HepG2 (cell line): Measurements from ENCODE around the gene PDPR. TPM values are rescaled to one million over a fixed set of nuclear protein-coding genes. Genes with fewer than 3 reads are reported as not detected.

ENCODE experiments used
- CHD2 ChIP-seq: IDR thresholded peaks from 2 replicates; pipeline ENCODE4 v1.6.1; 2011; ENCODE audit warnings: low read depth, low read length, improper control_type of control experiment
- FOXC1 ChIP-seq: sonication (generic); formaldehyde crosslinking; IDR thresholded peaks from 2 replicates; pipeline ENCODE4 v1.8.0; 2022; ENCODE audit warnings: mild to moderate bottlenecking, missing genetic modification reagents, borderline replicate concordance
- GTF2F1 ChIP-seq: fragments of 150-350 bp; IDR thresholded peaks from 2 replicates; pipeline ENCODE4 v1.6.1; 2014; ENCODE audit warnings: low read length
- KAT7 ChIP-seq: IDR thresholded peaks from 2 replicates; pipeline ENCODE4 v1.6.1; 2018; ENCODE audit warnings: borderline replicate concordance, missing compliant biosample characterization
- KLF15 ChIP-seq: sonication (generic); formaldehyde crosslinking; IDR thresholded peaks from 2 replicates; pipeline ENCODE4 v1.8.1; 2023; ENCODE audit warnings: borderline replicate concordance, mild to moderate bottlenecking, inconsistent platforms, missing genetic modification reagents, mixed read lengths
- PCBP1 ChIP-seq: fragments of 200-400 bp; formaldehyde crosslinking; IDR thresholded peaks from 2 replicates; pipeline ENCODE4 v1.6.1; 2017; ENCODE audit warnings: mild to moderate bottlenecking, low read depth, low read length, borderline replicate concordance
- POGZ ChIP-seq: sonication (generic); formaldehyde crosslinking; IDR thresholded peaks from 2 replicates; pipeline ENCODE4 v1.4.0; 2020; ENCODE audit warnings: mild to moderate bottlenecking, missing genetic modification reagents
- RXRA ChIP-seq: sonication (generic); formaldehyde crosslinking; IDR thresholded peaks from 2 replicates; pipeline ENCODE4 v1.5.1; 2020; ENCODE audit warnings: missing genetic modification reagents
- SIX4 ChIP-seq: sonication (generic); formaldehyde crosslinking; IDR thresholded peaks from 2 replicates; pipeline ENCODE4 v1.4.0; 2020; ENCODE audit warnings: missing genetic modification reagents
- SP140L ChIP-seq: sonication (generic); formaldehyde crosslinking; IDR thresholded peaks from 2 replicates; pipeline ENCODE4 v1.4.0; 2020; ENCODE audit warnings: missing genetic modification reagents, borderline replicate concordance
- TAF15 ChIP-seq: fragments of 200-400 bp; formaldehyde crosslinking; IDR thresholded peaks from one replicate; pipeline ENCODE4 v1.6.1; 2018; ENCODE audit warnings: mild to moderate bottlenecking, low read depth, low read length; ENCODE audit not compliant: poor library complexity, severe bottlenecking
- ZNF121 ChIP-seq: sonication (generic); formaldehyde crosslinking; IDR thresholded peaks from 2 replicates; pipeline ENCODE4 v1.5.0; 2020; ENCODE audit warnings: mild to moderate bottlenecking, missing genetic modification reagents
- ZNF331 ChIP-seq: sonication (generic); formaldehyde crosslinking; IDR thresholded peaks from 2 replicates; pipeline ENCODE4 v1.4.0; 2020; ENCODE audit warnings: missing genetic modification reagents
- ZNF460 ChIP-seq: sonication (generic); formaldehyde crosslinking; IDR thresholded peaks from 2 replicates; pipeline ENCODE4 v1.5.1; 2020; ENCODE audit warnings: missing genetic modification reagents, mild to moderate bottlenecking, borderline replicate concordance
- ZNF75D ChIP-seq: sonication (generic); formaldehyde crosslinking; IDR thresholded peaks from 2 replicates; pipeline ENCODE4 v1.8.1; 2023; ENCODE audit warnings: missing genetic modification reagents, mild to moderate bottlenecking, borderline replicate concordance
- ZNF768 ChIP-seq: sonication (generic); formaldehyde crosslinking; IDR thresholded peaks from 2 replicates; pipeline ENCODE4 v1.4.0; 2020; ENCODE audit warnings: missing genetic modification reagents
- ZNF800 ChIP-seq: sonication (generic); formaldehyde crosslinking; IDR thresholded peaks from 2 replicates; pipeline ENCODE4 v1.4.0; 2020; ENCODE audit warnings: missing genetic modification reagents
- ZNF83 ChIP-seq: sonication (generic); formaldehyde crosslinking; IDR thresholded peaks from 2 replicates; pipeline ENCODE4 v1.4.0; 2020; ENCODE audit warnings: missing genetic modification reagents, mild to moderate bottlenecking, borderline replicate concordance
- ZNF883 ChIP-seq: sonication (generic); formaldehyde crosslinking; IDR thresholded peaks from 2 replicates; pipeline ENCODE4 v1.5.1; 2020; ENCODE audit warnings: mild to moderate bottlenecking, missing genetic modification reagents; ENCODE audit errors: not compliant biosample characterization
- ZSCAN29 ChIP-seq: sonication (generic); formaldehyde crosslinking; conservative IDR thresholded peaks from 2 replicates; pipeline ENCODE4 v1.4.0; 2020; ENCODE audit warnings: mild to moderate bottlenecking, missing genetic modification reagents
- ZSCAN30 ChIP-seq: sonication (generic); formaldehyde crosslinking; IDR thresholded peaks from 2 replicates; pipeline ENCODE4 v1.5.0; 2020; ENCODE audit warnings: mild to moderate bottlenecking, missing genetic modification reagents
- polyA plus RNA-seq, 8 experiments: library from polyadenylated mRNA; depleted of rRNA in 3 of 8; stranded (reverse) in 7 of 8; unstranded in 1 of 8; fragments of >200 nt; fragmentation: Illumina TruSeq in 4 of 8; extraction: Trizol in 4 of 8; gene quantifications; 2 replicates each; pipeline versions ENCODE4 v1.2.1 to v1.2.3, GENCODE V29; 2011 to 2016; ENCODE audit warnings: low read depth in 4 of 8, missing spikeins in 1 of 8, mixed read lengths in 1 of 8; ENCODE audit not compliant: insufficient read depth in 1 of 8
- total RNA-seq, 5 experiments: library from RNA; depleted of rRNA; stranded (reverse); fragments of >200 nt; fragmentation: Illumina TruSeq; extraction: Trizol; gene quantifications; 2 replicates each; pipeline ENCODE4 v1.2.3, GENCODE V29; 2016; ENCODE audit warnings: low read depth in 1 of 5
- TF ChIP-seq, protein P1 (sequence below): sonication (generic); formaldehyde crosslinking; conservative IDR thresholded peaks from 2 replicates; pipeline ENCODE4 v1.4.0; 2020; ENCODE audit warnings: missing genetic modification reagents
- TF ChIP-seq, protein P2 (sequence below): sonication (generic); formaldehyde crosslinking; IDR thresholded peaks from 2 replicates; pipeline ENCODE4 v1.4.0; 2020; ENCODE audit warnings: mild to moderate bottlenecking, missing genetic modification reagents
- TF ChIP-seq, protein P3 (sequence below): sonication (generic); formaldehyde crosslinking; IDR thresholded peaks from 2 replicates; pipeline ENCODE4 v1.5.1; 2020; ENCODE audit warnings: mild to moderate bottlenecking, missing genetic modification reagents, borderline replicate concordance

The PDPR gene
- total and polyA plus RNA-seq, 2 of the 13 experiments (the other 11 are each of a cell fraction or from before 2014, with no cell fraction given): 19.5 to 29.9 TPM

DNA sequence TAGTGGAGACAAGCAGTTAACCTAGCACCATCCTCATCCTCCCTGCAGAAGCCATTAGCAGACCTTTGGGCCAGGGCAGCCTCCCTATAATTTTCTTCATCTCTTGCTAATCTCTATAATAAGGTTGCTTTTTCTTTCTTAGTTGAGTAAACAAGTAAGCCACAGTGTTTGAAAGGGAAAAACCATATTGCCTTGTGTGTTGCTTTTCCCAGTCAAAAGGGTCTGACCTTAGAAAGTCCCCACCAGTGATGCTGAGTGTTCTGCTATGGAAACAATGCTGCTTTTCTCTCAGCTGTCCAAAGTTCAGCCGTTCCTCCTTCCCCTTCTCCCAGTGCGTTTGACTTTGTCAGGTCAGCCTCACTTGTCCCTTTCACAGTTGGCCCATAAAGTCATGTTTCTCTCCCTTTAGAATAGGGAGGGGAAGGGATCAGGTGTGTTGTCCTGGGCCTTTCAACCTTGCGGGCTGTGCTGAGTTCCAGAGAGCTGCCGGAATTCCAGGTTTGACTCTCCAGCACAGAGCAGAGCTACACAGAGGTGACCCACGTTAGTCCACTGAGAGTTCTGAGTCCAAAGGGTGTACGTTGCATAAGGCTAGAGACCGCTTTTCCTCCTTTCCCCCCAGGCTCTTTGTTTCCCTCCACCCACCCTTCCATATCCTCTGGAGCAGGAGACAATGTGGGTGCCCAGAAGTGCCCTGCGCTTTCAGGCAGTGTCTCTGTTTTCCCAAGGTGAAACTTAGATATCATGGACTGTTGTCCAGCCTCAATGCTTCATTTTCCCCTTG lies 43.5 kb downstream of the PDPR start (continued):
- no peak for TF ChIP-seq ZNF460 (CRISPR knock-in tag)
- TF ChIP-seq, protein P1, sequence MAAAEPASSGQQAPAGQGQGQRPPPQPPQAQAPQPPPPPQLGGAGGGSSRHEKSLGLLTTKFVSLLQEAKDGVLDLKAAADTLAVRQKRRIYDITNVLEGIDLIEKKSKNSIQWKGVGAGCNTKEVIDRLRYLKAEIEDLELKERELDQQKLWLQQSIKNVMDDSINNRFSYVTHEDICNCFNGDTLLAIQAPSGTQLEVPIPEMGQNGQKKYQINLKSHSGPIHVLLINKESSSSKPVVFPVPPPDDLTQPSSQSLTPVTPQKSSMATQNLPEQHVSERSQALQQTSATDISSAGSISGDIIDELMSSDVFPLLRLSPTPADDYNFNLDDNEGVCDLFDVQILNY (CRISPR knock-in tag): peak; percentile 52; the same call in 1 of the 2 replicates
- no peak for TF ChIP-seq ZNF883
- TF ChIP-seq ZNF800: no peak
- no peak for TF ChIP-seq SP140L (CRISPR knock-in tag)
- TF ChIP-seq, protein P2, sequence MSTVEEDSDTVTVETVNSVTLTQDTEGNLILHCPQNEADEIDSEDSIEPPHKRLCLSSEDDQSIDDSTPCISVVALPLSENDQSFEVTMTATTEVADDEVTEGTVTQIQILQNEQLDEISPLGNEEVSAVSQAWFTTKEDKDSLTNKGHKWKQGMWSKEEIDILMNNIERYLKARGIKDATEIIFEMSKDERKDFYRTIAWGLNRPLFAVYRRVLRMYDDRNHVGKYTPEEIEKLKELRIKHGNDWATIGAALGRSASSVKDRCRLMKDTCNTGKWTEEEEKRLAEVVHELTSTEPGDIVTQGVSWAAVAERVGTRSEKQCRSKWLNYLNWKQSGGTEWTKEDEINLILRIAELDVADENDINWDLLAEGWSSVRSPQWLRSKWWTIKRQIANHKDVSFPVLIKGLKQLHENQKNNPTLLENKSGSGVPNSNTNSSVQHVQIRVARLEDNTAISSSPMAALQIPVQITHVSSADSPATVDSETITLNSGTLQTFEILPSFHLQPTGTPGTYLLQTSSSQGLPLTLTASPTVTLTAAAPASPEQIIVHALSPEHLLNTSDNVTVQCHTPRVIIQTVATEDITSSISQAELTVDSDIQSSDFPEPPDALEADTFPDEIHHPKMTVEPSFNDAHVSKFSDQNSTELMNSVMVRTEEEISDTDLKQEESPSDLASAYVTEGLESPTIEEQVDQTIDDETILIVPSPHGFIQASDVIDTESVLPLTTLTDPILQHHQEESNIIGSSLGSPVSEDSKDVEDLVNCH (CRISPR knock-in tag): no peak
- peak; percentile 97 for TF ChIP-seq ZNF121 (CRISPR knock-in tag)
- TF ChIP-seq ZNF83 (CRISPR knock-in tag): peak; percentile 66; the same call in 1 of the 2 replicates
- TF ChIP-seq ZSCAN30 (CRISPR knock-in tag): no peak
- peak; percentile 75; the same call in 1 of the 2 replicates for TF ChIP-seq ZSCAN29 (CRISPR knock-in tag)
- TF ChIP-seq, protein P3, sequence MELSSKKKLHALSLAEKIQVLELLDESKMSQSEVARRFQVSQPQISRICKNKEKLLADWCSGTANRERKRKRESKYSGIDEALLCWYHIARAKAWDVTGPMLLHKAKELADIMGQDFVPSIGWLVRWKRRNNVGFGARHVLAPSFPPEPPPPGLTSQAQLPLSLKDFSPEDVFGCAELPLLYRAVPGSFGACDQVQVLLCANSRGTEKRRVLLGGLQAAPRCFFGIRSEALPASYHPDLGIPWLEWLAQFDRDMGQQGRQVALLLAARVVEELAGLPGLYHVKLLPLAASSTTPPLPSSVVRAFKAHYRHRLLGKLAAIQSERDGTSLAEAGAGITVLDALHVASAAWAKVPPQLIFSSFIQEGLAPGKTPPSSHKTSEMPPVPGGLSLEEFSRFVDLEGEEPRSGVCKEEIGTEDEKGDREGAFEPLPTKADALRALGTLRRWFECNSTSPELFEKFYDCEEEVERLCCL (CRISPR knock-in tag): no peak
- TF ChIP-seq PCBP1: no peak
- TF ChIP-seq CHD2: no peak
- TF ChIP-seq POGZ: peak; percentile 72
- TF ChIP-seq KLF15 (CRISPR knock-in tag): no peak; the same call in 1 of the 2 replicates
- peak; percentile 88 for TF ChIP-seq RXRA (CRISPR knock-in tag)
- TF ChIP-seq ZNF331 (CRISPR knock-in tag): peak; percentile 93
- TF ChIP-seq KAT7 (CRISPR knock-in tag): peak; percentile 81
- TF ChIP-seq SIX4: peak; percentile 66
- no peak for TF ChIP-seq ZNF75D
- TF ChIP-seq TAF15: no peak
- 0 out of 2 replicates have a peak, but pooled peaks have one; percentile 17 for TF ChIP-seq FOXC1 (CRISPR knock-in tag)
- no peak for TF ChIP-seq GTF2F1
- TF ChIP-seq ZNF768: peak; percentile 58
